IMR-90 (cell line): ENCODE measurements around the gene LSM14A. TPM values are rescaled to one million over a fixed set of nuclear protein-coding genes. Genes with fewer than 3 reads are reported as not detected.

ENCODE experiments used
- ATAC-seq: fragments of 200-7000 bp; cut with Tn5 transposase; 2 replicates; pipeline ENCODE4 v1.9.1; 2020; ENCODE audit warnings: low read depth, mild to moderate bottlenecking, moderate library complexity
- BruUV-seq: library from RNA; stranded (reverse); fragments of 400-500 nt; replicated peaks from 2 replicates; lab custom pipeline; 2021; lab: Mats Ljungman, UMichigan
- CTCF ChIA-PET: fragments of 300-600 bp; formaldehyde crosslinking; extraction: SDS; loops from one replicate; lab custom pipeline; 2021; ENCODE audit warnings: antibody characterized with exemption; lab: Yijun Ruan, JAX
- POLR2A ChIA-PET: fragments of 300-600 bp; sonication (Branson Sonifier 250); formaldehyde crosslinking; loops from one replicate; lab custom pipeline; 2022; ENCODE audit warnings: antibody characterized with exemption; ENCODE audit not compliant: unreplicated experiment; lab: Charles Lee
- DNase-seq: peaks from one replicate; pipeline ENCODE4 v3.0.0; 2013
- H2AFZ ChIP-seq: replicated peaks from 2 replicates; pipeline ENCODE3; 2013; ENCODE audit warnings: low read length, mild to moderate bottlenecking; ENCODE audit not compliant: poor library complexity
- H2AK5ac ChIP-seq: 2 replicates; pipeline ENCODE4 v1.6.1; 2013; ENCODE audit warnings: low read depth, low read length, inconsistent platforms
- H2AK9ac ChIP-seq: replicated peaks from 2 replicates; pipeline ENCODE3; 2013; ENCODE audit warnings: mild to moderate bottlenecking, low read depth, low read length, moderate library complexity; ENCODE audit not compliant: poor library complexity
- H2BK120ac ChIP-seq: 2 replicates; pipeline ENCODE4 v1.6.1; 2013; ENCODE audit warnings: low read depth, low read length, inconsistent platforms
- H2BK15ac ChIP-seq: 3 replicates; pipeline ENCODE4 v1.6.1; 2013; ENCODE audit warnings: low read depth, low read length, inconsistent platforms
- H2BK20ac ChIP-seq: 2 replicates; pipeline ENCODE4 v1.6.1; 2013; ENCODE audit warnings: low read depth, mild to moderate bottlenecking, inconsistent platforms, low read length, moderate library complexity
- H2BK5ac ChIP-seq: 2 replicates; pipeline ENCODE4 v1.6.1; 2013; ENCODE audit warnings: mild to moderate bottlenecking, low read depth, low read length, inconsistent platforms; ENCODE audit not compliant: poor library complexity, severe bottlenecking
- H3K14ac ChIP-seq: replicated peaks from 2 replicates; pipeline ENCODE4 v1.6.1; 2013; ENCODE audit warnings: low read depth, low read length, inconsistent platforms
- H3K18ac ChIP-seq: 2 replicates; pipeline ENCODE4 v1.6.1; 2013; ENCODE audit warnings: low read depth, low read length, control low read depth
- H3K23ac ChIP-seq: 2 replicates; pipeline ENCODE4 v1.6.1; 2013; ENCODE audit warnings: low read depth, low read length, inconsistent platforms
- H3K27ac ChIP-seq: 2 replicates; pipeline ENCODE4 v1.5.1; 2013; ENCODE audit warnings: mild to moderate bottlenecking, control low read depth, low read length; ENCODE audit not compliant: insufficient read depth
- H3K27me3 ChIP-seq: 2 replicates; pipeline ENCODE4 v1.6.1; 2013; ENCODE audit warnings: low read length; ENCODE audit not compliant: control insufficient read depth, insufficient read depth
- H3K36me3 ChIP-seq: 2 replicates; pipeline ENCODE4 v1.6.1; 2013; ENCODE audit warnings: low read length, mixed read lengths; ENCODE audit not compliant: control insufficient read depth, insufficient read depth
- H3K4ac ChIP-seq: 2 replicates; pipeline ENCODE4 v1.6.1; 2013; ENCODE audit warnings: low read depth, low read length, inconsistent platforms
- H3K4me1 ChIP-seq: 2 replicates; pipeline ENCODE4 v1.6.1; 2013; ENCODE audit warnings: low read length, mixed read lengths; ENCODE audit not compliant: control insufficient read depth, insufficient read depth
- H3K4me2 ChIP-seq: 2 replicates; pipeline ENCODE4 v1.6.1; 2013; ENCODE audit warnings: low read depth, mild to moderate bottlenecking, control low read depth, low read length, moderate library complexity
- H3K4me3 ChIP-seq: 2 replicates; pipeline ENCODE4 v1.5.1; 2013; ENCODE audit warnings: low read depth, mild to moderate bottlenecking, control low read depth, low read length, moderate library complexity; ENCODE audit not compliant: insufficient read depth
- H3K56ac ChIP-seq: 2 replicates; pipeline ENCODE4 v1.6.1; 2013; ENCODE audit warnings: low read length, inconsistent platforms; ENCODE audit not compliant: insufficient read depth; ENCODE audit errors: extremely low read depth
- H3K79me1 ChIP-seq, 2 experiments: 2 replicates each; pipeline ENCODE4 v1.6.1; 2013; ENCODE audit warnings: low read length in 2 of 2, inconsistent platforms in 1 of 2, low read depth in 1 of 2
- H3K9ac ChIP-seq: 2 replicates; pipeline ENCODE4 v1.6.1; 2013; ENCODE audit warnings: low read depth, low read length, control low read depth
- H3K9me1 ChIP-seq: 2 replicates; pipeline ENCODE4 v1.6.1; 2013; ENCODE audit warnings: low read length, inconsistent platforms; ENCODE audit not compliant: insufficient read depth
- H3K9me3 ChIP-seq: 2 replicates; pipeline ENCODE4 v1.6.1; 2013; ENCODE audit warnings: low read length; ENCODE audit not compliant: control insufficient read depth, insufficient read depth
- H4K20me1 ChIP-seq: 2 replicates; pipeline ENCODE4 v1.6.1; 2013; ENCODE audit warnings: low read length, inconsistent platforms; ENCODE audit not compliant: insufficient read depth
- H4K5ac ChIP-seq: 2 replicates; pipeline ENCODE4 v1.6.1; 2013; ENCODE audit warnings: mild to moderate bottlenecking, low read depth, low read length, control low read depth
- H4K8ac ChIP-seq, 2 experiments: 2 replicates each; pipeline ENCODE4 v1.6.1; 2013; ENCODE audit warnings: low read depth in 2 of 2, low read length in 2 of 2, control low read depth in 1 of 2, inconsistent platforms in 1 of 2
- H4K91ac ChIP-seq: 2 replicates; pipeline ENCODE4 v1.6.1; 2013; ENCODE audit warnings: low read depth, low read length, inconsistent platforms; ENCODE audit not compliant: insufficient read depth
- BHLHE40 ChIP-seq: fragments of 150-350 bp; IDR thresholded peaks from 2 replicates; pipeline ENCODE4 v1.6.1; 2016; ENCODE audit warnings: mild to moderate bottlenecking, low read depth, low read length
- CEBPB ChIP-seq: IDR thresholded peaks from 2 replicates; pipeline ENCODE4 v1.6.1; 2012; ENCODE audit warnings: low read depth, low read length, improper control_type of control experiment
- CHD1 ChIP-seq: IDR thresholded peaks from 2 replicates; pipeline ENCODE4 v1.6.1; 2012; ENCODE audit warnings: low read depth, low read length, improper control_type of control experiment
- ELK1 ChIP-seq: fragments of 150-350 bp; IDR thresholded peaks from 2 replicates; pipeline ENCODE4 v1.6.1; 2016; ENCODE audit warnings: low read depth, mild to moderate bottlenecking, low read length, moderate library complexity, borderline replicate concordance
- FOS ChIP-seq: fragments of 150-350 bp; IDR thresholded peaks from 2 replicates; pipeline ENCODE4 v1.6.1; 2016; ENCODE audit warnings: low read depth, low read length
- MAFK ChIP-seq: IDR thresholded peaks from 2 replicates; pipeline ENCODE4 v1.6.1; 2012; ENCODE audit warnings: low read depth, low read length, improper control_type of control experiment
- MAZ ChIP-seq: IDR thresholded peaks from 2 replicates; pipeline ENCODE4 v1.6.1; 2012; ENCODE audit warnings: low read depth, mild to moderate bottlenecking, low read length, improper control_type of control experiment, moderate library complexity, borderline replicate concordance
- MXI1 ChIP-seq: IDR thresholded peaks from 2 replicates; pipeline ENCODE4 v1.6.1; 2012; ENCODE audit warnings: low read depth, mild to moderate bottlenecking, low read length, moderate library complexity, borderline replicate concordance
- NFE2L2 ChIP-seq: fragments of 150-350 bp; IDR thresholded peaks from 2 replicates; pipeline ENCODE4 v1.6.1; 2016; ENCODE audit warnings: low read depth, mild to moderate bottlenecking, low read length
- POLR2A ChIP-seq: IDR thresholded peaks from 2 replicates; pipeline ENCODE4 v1.6.1; 2012; ENCODE audit warnings: mild to moderate bottlenecking, low read depth, low read length
- RAD21 ChIP-seq: IDR thresholded peaks from 2 replicates; pipeline ENCODE4 v1.6.1; 2012; ENCODE audit warnings: low read length, improper control_type of control experiment
- RCOR1 ChIP-seq: IDR thresholded peaks from 2 replicates; pipeline ENCODE4 v1.6.1; 2012; ENCODE audit warnings: mild to moderate bottlenecking, low read length, improper control_type of control experiment; ENCODE audit not compliant: insufficient replicate concordance
- RFX5 ChIP-seq: IDR thresholded peaks from 2 replicates; pipeline ENCODE4 v1.8.0; 2012; ENCODE audit warnings: low read depth, mild to moderate bottlenecking, low read length, moderate library complexity
- SMC3 ChIP-seq: fragments of 150-350 bp; IDR thresholded peaks from 2 replicates; pipeline ENCODE4 v1.6.1; 2016; ENCODE audit warnings: low read depth, mild to moderate bottlenecking, antibody characterized with exemption, low read length, moderate library complexity
- USF2 ChIP-seq: fragments of 150-350 bp; IDR thresholded peaks from 2 replicates; pipeline ENCODE4 v1.6.1; 2017; ENCODE audit warnings: mild to moderate bottlenecking, antibody characterized with exemption, low read length, low read depth
- WGBS, 2 experiments: methylation state at CpG; one replicate each; pipeline versions ENCODE4 v1.1.5 to v1.1.7; 2013; ENCODE audit warnings: missing lambda C conversion rate in 2 of 2; ENCODE audit not compliant: insufficient read length in 1 of 2; ENCODE audit errors: extremely low coverage in 2 of 2; 5-methylcytosine and 5-hydroxymethylcytosine counted together
- dilution Hi-C: fragments of 300-500 bp; cut with HindIII; formaldehyde crosslinking; loops from one replicate; pipeline ENCODE4 v1.14.3; 2018; ENCODE audit warnings: low sequenced_read_pairs; ENCODE audit not compliant: unreplicated experiment
- in situ Hi-C: fragments of 300-500 bp; cut with MboI; formaldehyde crosslinking; loops from 3 replicates; pipeline ENCODE4 v1.14.3; 2019; ENCODE audit warnings: low sequenced_read_pairs, inconsistent platforms, mixed read lengths
- intact Hi-C: fragments of 100-400 bp; cut with micrococcal nuclease; formaldehyde crosslinking; loops from 2 replicates; pipeline ENCODE4 v1.10.0; 2022
- polyA plus RNA-seq, 3 experiments: library from polyadenylated mRNA; depleted of rRNA; stranded (reverse); fragments of >200 nt; gene quantifications; 2 replicates each; pipeline ENCODE4 v1.2.3, GENCODE V29; 2012; ENCODE audit warnings: low replicate concordance in 1 of 3
- total RNA-seq: library from RNA; depleted of rRNA; stranded (reverse); fragments of >200 nt; gene quantifications from 2 replicates; pipeline ENCODE4 v1.2.3, GENCODE V29; 2012
- TF ChIP-seq, protein P1 (sequence below): conservative IDR thresholded peaks from 2 replicates; pipeline ENCODE4 v1.5.1; 2012; ENCODE audit warnings: mild to moderate bottlenecking, low read depth, low read length, improper control_type of control experiment

LSM14A gene
- total and polyA plus RNA-seq, 2 of the 4 experiments (the other 2 are of a cell fraction): 44.3 to 54.8 TPM

DNA sequence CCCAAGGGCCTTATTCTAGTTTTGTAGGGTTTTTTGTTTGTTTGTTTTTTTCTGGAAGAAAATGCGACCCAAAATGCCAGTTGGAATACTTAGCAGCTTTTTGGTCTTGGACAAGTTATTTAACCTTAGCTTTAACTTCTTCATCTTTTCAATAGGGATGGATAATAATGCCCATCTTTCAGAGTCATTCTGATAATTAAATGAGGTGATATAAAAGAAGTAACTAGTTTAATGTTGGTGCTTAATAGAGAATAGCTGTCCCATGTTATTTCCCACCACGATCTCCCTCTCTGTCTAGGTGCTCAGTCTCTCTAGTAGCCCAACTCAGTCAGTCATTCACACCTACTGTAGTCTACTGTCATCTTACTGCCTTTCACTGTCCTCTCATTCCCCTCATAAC lies 8.0 kb downstream of the LSM14A start:
- peaks cover 98% of the 10 kb centered on the region for H4K20me1 ChIP-seq
- intact Hi-C loops (no loop called here), in situ Hi-C loops (no loop called here), dilution Hi-C loops (no loop called here)
- no peak overlapping the region for H2AK9ac ChIP-seq
- H3K4ac ChIP-seq: no peak overlapping the region
- H3K4me1 ChIP-seq: peaks cover 13% of the 10 kb centered on the region
- H3K9me3 ChIP-seq: no peaks in the 10 kb centered on the region
- no peak overlapping the region for H3K4me3 ChIP-seq
- ATAC-seq (no peak), DNase-seq (no peak)
- no peak overlapping the region for H4K5ac ChIP-seq
- ChIA-PET POLR2A (no interaction called here), CTCF (interaction anchor here (0.8 kb wide), 1 partner anchor 34 kb away, joined by 3 read pairs; no protein-coding TSS in a partner anchor)
- H3K27me3 ChIP-seq: no peaks in the 10 kb centered on the region
- no peak for TF ChIP-seq FOS
- TF ChIP-seq ELK1: no peak
- no peak for TF ChIP-seq NFE2L2
- no peak for TF ChIP-seq RAD21
- no peak for TF ChIP-seq MXI1
- no peak for TF ChIP-seq RCOR1
- TF ChIP-seq RFX5: no peak
- TF ChIP-seq SMC3: no peak
- no peak for TF ChIP-seq CHD1
- TF ChIP-seq CEBPB: no peak
- TF ChIP-seq, protein P1, sequence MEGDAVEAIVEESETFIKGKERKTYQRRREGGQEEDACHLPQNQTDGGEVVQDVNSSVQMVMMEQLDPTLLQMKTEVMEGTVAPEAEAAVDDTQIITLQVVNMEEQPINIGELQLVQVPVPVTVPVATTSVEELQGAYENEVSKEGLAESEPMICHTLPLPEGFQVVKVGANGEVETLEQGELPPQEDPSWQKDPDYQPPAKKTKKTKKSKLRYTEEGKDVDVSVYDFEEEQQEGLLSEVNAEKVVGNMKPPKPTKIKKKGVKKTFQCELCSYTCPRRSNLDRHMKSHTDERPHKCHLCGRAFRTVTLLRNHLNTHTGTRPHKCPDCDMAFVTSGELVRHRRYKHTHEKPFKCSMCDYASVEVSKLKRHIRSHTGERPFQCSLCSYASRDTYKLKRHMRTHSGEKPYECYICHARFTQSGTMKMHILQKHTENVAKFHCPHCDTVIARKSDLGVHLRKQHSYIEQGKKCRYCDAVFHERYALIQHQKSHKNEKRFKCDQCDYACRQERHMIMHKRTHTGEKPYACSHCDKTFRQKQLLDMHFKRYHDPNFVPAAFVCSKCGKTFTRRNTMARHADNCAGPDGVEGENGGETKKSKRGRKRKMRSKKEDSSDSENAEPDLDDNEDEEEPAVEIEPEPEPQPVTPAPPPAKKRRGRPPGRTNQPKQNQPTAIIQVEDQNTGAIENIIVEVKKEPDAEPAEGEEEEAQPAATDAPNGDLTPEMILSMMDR: no peak
- TF ChIP-seq USF2: no peak
- TF ChIP-seq MAZ: no peak
- TF ChIP-seq POLR2A: no peak
- TF ChIP-seq BHLHE40: no peak
- no peak for TF ChIP-seq MAFK
- peaks cover 5% of the 10 kb centered on the region for H3K36me3 ChIP-seq
- H3K9ac ChIP-seq: no peak overlapping the region
- no peak overlapping the region for H2AFZ ChIP-seq
- no peak overlapping the region for H4K91ac ChIP-seq
- no TSS peak for BruUV-seq
- H2BK20ac ChIP-seq: no peak overlapping the region
- peaks cover 5 to 55% of the 10 kb centered on the region in 2 experiments for H3K79me1 ChIP-seq
- no peak overlapping the region for H2AK5ac ChIP-seq
- no peak overlapping the region for H3K14ac ChIP-seq
- H3K9me1 ChIP-seq: peaks cover 19% of the 10 kb centered on the region
- no peak overlapping the region for H2BK15ac ChIP-seq
- no peak overlapping the region for H3K23ac ChIP-seq
- WGBS, 2 experiments: no CpG with 5 or more reads among the region's 2 CpGs
- H3K56ac ChIP-seq: no peak overlapping the region
- no peak overlapping the region for H3K18ac ChIP-seq
- H2BK5ac ChIP-seq: no peak overlapping the region
- no peak overlapping the region for H4K8ac ChIP-seq
- H3K27ac ChIP-seq: no peak overlapping the region
- H3K4me2 ChIP-seq: no peak overlapping the region
- no peak overlapping the region for H2BK120ac ChIP-seq
